H54 (cell line): Measurements from ENCODE around the gene TBX1.
A peak's percentile ranks its signal among the peaks of the same experiment; 100 is the strongest.
"Not testable (repeated sequence)": the region's sequence is repeated elsewhere in the genome, so short reads cannot be mapped to it uniquely, and the experiment has no call there.

Experiments
- DNase-seq: peaks from one replicate; pipeline ENCODE4 v3.0.0; 2011; ENCODE audit warnings: low spot score, mixed read lengths; ENCODE audit not compliant: insufficient read length
- FAIRE-seq: peaks from 3 replicates; lab custom pipeline; 2011; peaks lifted over from hg19 to GRCh38; lab: Jason Lieb, UNC
- POLR2A ChIP-seq: IDR thresholded peaks from 2 replicates; pipeline ENCODE4 v1.6.1; 2011; ENCODE audit warnings: low read depth, mild to moderate bottlenecking, low read length

The TBX1 gene

DNA sequence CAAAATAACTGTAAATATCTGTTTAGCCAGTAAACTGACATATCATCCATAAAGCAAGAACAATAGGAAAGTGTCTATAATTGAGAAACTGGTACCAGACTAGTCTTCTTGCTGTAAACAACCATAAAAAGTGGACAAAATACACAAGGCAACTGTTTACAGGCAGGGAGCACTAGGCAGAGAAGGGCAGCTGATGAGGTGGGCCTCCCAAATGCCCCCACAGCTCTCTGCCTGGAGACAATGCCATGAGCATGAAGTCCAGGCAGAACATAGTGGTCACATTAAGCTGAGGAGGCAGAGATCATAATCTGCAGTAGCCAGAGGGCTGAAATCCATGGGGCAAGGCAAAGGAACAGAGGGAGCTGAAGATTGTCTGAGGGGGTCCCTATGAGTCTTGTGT, 30.7 kb downstream of the TBX1 start:
- FAIRE-seq (no peak), DNase-seq (no peak)
- no peak for TF ChIP-seq POLR2A

DNA sequence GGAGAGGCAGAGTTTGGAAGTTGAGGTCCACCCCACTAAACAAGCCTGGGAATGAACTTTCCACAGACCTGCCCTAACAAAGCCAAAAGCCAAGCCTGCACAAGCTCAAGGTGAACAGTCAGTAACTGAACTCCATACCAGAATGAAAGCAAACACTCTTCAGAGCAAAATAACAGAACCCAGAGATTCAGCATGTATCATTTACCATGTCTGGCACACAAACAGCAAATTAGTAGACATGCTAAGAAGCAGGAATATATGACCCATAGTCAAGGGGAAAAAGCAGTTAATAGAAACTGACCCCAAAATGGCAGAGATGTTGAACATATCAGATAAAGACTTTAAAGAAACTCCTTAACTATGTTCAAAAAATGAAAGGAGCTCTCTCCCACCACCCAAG, 31.3 kb downstream of the TBX1 start:
- FAIRE-seq = no peak
- TF ChIP-seq POLR2A = no peak
- DNase-seq = no peak

DNA sequence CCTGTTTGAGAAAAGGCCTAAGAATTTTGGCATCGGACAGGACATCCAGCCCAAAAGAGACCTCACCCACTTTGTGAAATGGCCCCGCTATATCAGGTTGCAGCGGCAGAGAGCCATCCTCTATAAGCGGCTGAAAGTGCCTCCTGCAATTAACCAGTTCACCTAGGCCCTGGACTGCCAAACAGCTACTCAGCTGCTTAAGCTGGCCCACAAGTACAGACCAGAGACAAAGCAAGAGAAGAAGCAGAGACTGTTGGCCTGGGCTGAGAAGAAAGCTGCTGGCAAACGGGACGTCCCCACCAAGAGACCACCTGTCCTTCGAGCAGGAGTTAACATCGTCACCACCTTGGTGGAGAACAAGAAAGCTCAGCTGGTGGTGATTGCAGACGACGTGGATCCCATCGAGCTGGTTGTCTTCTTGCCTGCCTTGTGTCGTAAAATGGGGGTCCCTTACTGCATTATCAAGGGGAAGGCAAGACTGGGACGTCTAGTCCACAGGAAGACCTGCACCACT, 31.9 kb downstream of the TBX1 start:
- not testable (repeated sequence) for DNase-seq, FAIRE-seq

DNA sequence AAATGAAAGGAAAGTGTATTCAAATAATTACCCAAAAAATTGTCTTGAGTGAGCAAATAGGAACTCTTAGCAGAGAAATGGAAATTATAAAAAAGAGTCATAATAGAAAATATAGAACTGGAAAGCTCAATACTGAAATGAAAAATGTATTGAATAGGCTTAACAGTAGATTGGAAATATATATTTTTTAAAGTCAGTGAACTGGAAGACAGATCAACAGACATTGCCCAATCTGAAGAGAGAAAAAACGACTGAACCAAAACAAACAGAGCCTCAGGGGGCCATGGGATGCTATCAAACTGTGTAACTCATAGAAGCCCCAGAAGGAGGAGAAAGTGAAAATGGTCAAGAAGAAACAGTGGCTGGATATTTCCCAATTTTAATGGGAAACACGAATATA, 32.6 kb downstream of the TBX1 start:
- no peak for TF ChIP-seq POLR2A
- DNase-seq (no peak), FAIRE-seq (no peak)

DNA sequence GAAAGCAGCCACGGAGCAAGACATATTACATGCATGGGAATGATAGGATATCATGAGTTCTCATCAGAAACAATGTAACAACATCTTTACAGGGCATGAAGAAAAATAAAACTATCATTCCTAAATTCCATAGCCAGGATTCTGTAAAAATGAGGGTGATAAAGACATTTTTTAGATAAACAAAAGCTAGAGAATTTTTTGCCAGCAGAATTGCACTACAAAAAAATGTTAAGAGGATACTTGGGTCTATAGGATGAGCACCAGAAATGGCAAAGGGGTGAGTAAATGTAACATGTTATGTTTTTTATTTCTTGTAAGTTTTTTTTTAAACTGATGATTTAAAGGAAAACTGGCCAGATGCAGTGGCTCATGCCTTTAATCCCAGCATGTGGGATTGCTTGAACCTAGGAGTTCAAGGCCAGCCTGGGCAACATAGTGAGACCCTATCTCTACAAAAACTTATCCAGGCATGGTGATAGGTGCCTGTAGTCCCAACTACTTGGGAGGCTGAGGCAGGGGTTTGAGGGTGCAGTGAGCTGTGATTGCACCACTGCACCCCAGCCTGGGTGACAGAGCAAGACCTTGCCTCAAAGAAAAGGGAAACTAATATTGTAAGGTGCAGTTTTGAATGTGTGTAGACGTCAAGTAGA, 33.2 kb downstream of the TBX1 start:
- no peak for DNase-seq
- no peak for TF ChIP-seq POLR2A
- no peak for FAIRE-seq

DNA sequence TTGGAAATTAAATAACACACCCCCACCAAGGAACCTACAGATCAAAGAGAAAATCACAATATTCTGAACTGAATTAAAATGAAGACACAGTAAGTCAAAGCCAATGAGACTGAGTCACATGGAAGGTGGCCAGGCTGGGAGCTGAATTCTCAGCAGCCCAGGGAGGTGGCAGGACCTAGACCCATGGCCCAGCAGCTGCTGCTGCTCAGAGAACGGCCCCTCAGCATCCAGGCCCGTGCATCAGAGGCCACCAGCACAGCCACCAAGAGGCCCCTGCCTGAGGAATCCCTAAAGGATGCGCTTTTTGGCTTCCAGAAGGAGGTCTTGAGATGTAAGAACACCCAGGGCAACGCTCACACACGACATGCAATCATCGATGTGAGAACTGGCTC, 35.0 kb downstream of the TBX1 start:
- FAIRE-seq = no peak
- no peak for DNase-seq
- no peak for TF ChIP-seq POLR2A

DNA sequence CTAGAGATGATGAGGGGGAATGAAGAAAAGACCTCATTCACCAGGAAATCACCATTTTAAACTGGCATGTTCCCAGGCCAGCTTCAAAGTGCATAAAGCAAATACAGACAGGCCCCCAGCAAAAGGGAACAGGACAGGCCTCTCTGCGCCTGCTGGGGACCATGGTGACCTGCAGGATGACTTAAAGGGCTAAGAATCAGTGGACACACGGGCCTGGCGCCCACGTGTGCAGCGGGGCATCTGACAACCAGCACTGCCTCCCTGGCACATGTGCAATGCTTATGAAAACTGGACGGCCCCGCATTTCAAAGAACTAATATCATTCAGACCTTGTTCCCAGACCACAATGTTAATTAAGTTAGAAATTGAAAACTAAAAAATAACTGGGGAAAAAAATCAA, 35.6 kb downstream of the TBX1 start:
- TF ChIP-seq POLR2A = no peak
- no peak for FAIRE-seq
- DNase-seq = no peak

DNA sequence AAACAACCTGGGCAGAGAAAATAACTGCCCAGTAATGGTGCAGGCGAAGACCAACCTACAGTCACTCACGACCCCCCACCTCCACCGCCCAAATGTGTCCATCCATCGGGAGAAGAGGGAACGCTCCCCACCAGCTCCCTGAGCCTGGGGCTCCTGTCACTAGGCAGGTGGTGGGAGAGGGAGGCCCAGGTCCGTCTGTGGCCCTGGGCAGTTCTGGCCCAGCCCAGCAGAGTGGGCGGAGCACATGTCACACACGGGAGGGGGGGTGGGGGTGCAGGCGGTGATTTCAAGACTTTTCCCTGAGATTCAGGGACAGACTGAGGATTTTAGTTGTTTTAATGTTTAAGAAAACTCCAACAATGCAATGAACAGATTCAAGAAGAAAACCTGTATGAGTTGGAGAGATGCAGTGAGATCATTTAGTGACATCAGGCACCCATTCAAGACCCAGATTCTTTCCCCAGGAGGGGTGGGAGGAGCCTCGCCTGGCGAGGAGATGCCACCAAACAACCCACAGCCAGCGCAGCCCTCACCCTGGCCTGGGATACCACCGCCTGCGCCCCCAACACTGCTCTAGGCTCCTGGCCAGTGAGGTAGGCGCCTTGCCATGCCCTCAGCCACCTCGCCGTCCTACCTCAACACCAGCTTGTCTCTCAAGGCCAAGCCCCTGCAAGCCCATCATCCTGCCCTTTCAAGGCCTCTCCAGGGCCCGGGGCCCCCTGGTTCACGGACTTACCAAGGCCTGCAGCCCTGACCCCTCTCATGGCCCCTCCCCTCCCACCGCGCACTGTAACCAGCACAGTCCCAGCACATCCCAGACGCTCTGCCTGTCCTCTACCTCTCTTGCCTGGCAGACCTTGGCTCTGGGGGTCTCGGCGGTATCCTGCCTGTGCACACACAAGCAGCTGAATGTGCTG, 36.8 kb downstream of the TBX1 start:
- no peak for TF ChIP-seq POLR2A
- FAIRE-seq = no peak
- DNase-seq = no peak

DNA sequence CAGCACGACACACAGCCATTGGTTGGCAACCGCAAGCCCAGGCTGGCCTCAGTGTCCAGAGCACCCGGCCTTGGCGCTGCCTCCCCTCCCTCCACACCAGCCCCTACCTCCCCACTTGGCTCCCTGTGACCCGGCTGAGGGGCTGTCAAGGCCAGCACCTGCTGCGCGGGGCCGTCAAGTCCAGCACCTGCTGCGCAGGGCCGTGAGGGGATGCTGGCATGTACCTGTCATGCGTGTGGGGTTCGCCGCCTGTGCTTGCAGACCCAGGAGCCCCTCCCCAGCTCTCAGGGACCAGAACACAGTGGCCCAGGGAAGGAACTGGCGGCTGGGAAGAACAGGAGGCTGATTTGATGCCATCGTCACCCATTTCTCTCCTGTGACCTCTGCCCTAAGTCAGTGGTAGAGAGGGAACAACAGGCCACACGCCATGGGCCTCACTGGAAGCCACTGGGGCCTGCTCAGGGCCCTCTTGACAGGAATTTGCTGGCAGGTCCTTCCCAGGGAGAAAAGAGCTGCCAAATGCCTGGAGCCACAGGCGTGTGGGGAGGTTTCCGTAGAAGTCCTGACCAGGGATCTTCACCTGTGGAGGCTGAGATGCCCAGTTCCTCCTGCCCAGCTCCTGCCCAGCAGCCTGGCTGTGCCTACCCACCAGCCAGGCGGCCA, 37.6 kb downstream of the TBX1 start:
- FAIRE-seq (no peak), DNase-seq (no peak)
- TF ChIP-seq POLR2A = no peak

DNA sequence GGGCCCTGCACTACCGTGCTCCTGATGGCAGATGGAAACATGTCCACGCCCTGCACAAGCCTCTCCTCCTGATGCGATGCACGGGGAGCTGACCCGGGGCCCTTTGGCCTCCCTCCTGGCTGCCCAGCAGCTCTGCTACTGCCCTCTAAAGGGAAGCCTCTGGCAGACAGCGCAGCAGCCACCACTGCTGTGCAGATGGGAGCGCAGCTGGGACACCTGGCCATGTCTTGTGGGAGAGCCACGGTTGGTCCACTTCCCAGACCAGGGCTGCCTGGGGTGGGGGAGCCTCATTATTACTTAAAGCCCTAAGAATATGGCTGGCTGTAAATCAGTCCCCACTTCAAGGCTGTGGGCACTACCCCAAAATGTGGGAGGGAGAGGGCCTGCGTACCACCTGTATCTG, 38.3 kb downstream of the TBX1 start:
- DNase-seq = no peak
- no peak for FAIRE-seq
- no peak for TF ChIP-seq POLR2A

DNA sequence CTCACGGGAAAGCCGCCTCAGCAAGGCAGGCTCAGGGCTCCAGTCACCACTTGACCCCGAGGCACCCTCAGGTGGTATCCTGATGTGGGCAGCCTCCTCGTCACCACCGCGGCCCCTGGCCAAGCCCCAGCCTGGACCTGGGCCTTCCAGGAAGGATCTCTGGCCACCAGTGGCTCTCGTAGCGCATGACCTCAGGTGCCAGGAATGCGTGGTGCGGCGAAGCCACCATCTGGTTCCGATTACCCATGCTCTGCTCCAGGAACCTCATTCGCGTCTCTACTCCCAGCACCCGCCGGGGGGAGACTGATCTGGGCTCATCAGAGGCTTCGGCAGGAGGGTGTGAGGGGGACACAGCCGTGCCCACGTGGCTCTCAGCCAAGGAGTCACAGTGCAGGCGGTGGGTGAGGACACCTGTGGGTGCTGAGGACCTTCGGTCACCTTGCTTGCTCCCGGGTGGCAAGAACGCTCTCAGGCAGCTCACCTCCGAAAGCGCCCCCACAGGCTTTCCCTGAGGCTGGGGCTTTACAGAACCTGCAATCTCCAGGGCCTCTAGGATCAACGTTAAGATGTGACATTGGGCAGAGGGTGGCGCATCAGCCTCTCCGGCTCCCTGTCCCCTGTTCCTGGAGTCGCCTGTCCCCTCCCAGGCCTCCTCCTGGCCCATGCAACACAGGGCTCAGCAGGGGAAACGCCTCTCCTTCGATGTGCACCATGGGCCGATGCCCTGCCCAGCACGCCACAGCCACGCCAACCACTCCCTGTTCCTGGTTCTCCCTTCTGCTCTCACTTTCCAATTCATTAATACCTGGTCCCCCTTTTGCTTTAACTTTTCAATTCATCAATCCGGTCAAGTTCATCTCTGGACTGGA, 39.0 kb downstream of the TBX1 start:
- no peak for TF ChIP-seq POLR2A
- DNase-seq = peak; percentile 75
- FAIRE-seq = peak; percentile 95

DNA sequence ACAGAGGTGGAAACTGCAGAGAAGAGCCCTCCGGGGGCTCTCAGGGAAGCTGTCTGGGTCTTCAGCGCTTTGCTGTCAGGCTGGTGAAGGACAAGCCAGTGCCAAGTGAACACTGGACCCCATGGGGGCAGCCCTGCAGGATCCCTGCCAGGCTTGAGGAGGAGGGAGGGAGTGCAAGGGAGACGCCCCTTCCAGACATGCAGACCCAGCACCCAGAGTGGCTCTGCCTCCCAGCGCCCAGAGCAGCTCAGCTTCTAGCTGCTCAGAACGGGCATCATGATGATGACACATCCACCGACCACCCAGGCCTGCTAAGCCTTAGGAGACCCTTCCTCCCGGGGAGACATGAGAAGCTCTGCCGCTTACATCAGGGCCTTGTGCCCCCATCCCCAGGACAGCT, 39.7 kb downstream of the TBX1 start:
- no peak for TF ChIP-seq POLR2A
- FAIRE-seq (no peak), DNase-seq (no peak)

DNA sequence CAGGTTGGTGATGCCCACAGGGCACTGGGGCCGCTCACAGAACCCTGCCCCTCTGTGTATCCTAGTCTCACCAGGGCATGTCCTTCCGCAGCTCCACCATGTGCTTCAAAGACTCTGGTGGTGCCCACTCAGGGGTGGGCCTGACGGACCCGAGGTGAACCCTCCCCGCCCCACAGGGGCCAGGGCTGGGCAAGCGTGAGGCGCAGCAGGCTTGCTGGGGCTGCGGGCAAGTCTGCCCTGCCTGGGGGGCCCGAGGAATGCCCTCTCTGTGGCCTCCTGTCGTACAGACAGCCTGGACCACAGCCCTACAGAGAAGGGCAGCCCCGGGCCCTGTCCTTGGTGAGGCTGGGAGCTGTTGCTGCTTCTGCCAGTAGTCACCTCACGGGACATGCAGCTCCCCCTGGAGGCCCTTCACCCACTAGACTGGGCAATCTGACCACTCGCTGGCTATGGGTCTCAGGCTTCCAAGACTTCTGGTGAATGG, 40.2 kb downstream of the TBX1 start:
- FAIRE-seq (no peak), DNase-seq (peak; percentile 35)
- no peak for TF ChIP-seq POLR2A
